Fibroblast of mammary gland (primary cell): Measurements from ENCODE around the gene HRH3.

ENCODE experiments used
- DNase-seq: peaks from one replicate; pipeline ENCODE4 v3.0.0-alpha.2; 2010; ENCODE audit warnings: low read depth
- H3K4me3 ChIP-seq: 2 replicates; pipeline ENCODE4 v1.5.1; 2011; ENCODE audit warnings: low read depth, mild to moderate bottlenecking, low read length, moderate library complexity; ENCODE audit not compliant: control insufficient read depth
- CTCF ChIP-seq: conservative IDR thresholded peaks from 2 replicates; pipeline ENCODE4 v1.5.1; 2011; ENCODE audit warnings: low read depth, low read length, inconsistent platforms; ENCODE audit not compliant: control insufficient read depth, insufficient read depth

The HRH3 gene

DNA sequence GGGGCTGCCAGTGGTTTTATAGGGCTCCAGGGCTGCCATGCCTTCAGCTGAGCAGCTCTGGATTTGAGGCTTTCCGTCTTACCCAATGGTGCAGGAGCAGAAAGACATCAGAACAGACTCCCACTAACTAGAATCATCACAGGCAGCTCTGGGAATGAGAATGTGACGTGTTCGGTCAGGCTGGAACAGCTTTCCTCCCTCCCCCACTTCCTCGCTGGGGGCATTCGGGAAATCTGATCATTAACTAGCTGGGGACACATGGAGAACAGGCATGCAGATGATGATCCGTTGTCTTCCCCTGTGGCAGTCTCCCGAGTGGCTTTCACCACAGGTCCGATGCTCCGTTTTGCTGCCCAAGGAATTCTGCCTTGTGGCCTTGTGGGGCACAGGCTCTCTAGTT, 42.8 kb downstream of the HRH3 start:
- no peak for TF ChIP-seq CTCF
- no peak overlapping the region for H3K4me3 ChIP-seq
- no peak for DNase-seq

DNA sequence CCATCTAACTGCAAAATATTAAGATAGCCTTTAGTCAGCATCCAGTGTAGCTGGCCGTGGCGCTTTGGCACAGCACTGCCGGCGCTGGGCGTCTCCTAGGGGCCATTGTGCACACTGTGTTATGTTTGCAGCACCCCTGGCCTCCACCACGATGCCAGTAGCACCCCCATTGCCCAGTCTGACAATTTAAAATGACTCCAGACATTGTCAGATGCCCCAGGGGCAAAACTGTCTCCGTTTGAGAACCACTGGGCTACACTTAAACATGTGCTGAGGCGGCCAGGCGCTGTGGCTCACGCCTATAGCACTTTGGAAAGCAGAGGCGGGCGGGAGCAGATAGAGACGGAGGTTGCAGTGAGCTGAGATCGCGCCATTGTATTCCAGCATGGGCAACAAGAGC, 43.2 kb downstream of the HRH3 start:
- DNase-seq: no peak
- no peak for TF ChIP-seq CTCF

DNA sequence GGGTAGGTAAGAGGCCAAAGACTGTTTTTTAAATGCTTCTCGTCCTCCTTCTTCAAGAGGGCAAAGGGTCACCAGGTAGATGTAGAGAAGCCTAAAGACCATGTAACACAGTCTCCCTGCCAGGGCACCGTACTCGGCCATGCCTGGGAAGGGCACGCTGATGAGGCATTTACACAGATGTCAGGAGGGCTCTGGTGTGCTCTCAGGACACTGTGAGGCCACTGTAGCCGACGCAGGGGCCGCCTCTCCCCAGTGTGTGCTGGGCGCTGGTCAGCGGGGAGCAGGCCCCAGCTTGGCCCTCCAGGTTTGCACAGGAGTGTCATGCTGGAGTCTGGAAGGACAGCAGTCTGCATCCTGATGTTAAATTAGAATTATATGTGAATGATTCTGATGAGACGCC, 44.4 kb downstream of the HRH3 start:
- no peak for DNase-seq
- no peak overlapping the region for H3K4me3 ChIP-seq
- TF ChIP-seq CTCF: no peak

More for the DNA sequence above, 43.2 kb downstream of the HRH3 start:
- no peak overlapping the region for H3K4me3 ChIP-seq

DNA sequence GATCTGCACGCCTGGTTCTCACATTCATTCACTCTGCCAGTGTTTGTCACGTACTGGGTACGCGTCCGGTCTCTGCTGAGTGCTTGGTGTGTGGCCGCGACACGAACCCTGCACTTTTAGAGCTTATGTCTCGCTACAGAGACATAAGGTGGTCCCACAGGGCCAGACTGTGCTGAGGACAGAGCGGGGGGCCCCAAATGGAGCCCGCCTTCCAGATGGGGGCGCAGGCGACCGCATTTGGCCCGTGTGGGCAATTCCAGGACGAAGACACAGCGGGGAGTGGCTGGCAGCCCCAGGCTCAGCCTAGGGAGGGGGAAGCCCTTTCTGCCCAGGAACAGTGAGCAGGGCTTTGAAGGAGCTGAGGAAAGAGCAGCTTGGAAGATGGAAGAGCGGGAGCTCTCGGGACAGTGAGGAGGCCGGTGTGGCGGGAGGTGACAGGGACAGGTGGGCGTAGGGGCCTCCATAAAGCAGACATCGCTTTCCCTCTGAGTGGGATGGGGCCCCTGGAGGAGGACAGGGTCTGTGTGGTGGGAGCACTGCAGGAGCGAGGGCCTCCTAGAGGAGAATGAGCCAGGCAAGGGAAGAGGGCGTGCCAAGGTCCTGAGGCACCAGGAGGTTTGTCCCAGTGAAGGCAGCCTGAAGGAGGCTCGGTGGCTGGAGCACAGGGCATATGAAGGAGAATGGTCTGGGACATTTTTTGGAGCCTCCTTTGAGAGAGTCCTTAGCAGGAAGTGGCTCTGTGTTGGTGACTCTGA, 45.0 kb downstream of the HRH3 start:
- H3K4me3 ChIP-seq: no peak overlapping the region
- TF ChIP-seq CTCF: no peak
- DNase-seq: no peak

DNA sequence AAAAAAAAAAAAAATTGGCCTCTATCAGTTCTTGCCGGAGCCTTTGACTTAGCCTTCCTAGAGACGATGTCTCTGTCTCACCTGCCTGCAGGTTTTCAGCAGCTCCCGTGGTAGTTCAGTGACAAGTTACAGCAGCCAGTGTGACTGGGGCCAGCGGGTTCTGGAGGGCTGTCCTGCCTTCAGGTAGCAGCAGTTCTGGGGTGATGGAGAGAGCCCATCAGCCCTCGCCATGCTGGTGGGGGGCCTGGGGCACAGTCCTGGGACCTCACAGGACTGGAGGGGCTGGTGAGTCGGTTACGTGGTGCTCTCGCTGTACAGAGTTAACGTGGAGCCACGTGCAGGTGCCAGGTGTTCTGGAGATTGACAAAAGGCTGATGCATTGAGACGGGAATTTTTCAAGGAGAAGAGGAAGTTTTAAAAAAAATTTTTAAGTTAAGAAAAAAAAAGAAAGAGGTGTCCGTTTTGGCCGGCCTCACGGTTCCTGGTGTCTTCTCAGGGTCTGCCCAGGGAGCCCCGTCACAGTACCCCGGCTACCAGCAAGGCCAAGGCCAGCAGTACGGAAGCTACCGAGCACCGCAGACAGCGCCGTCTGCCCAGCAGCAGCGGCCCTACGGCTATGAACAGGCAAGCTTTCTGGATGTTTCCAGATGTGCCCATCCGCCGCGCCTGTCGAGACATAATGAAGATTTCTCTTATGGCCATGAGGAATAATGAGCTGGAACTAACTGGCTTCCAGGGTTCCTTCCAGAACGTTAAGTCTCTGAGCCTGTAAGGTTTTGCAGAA, 45.9 kb downstream of the HRH3 start:
- no peak for DNase-seq
- no peak for TF ChIP-seq CTCF
- no peak overlapping the region for H3K4me3 ChIP-seq

GRCh38 chr20:62172666-62173065, 47.4 kb downstream of the HRH3 start:
- no peak for TF ChIP-seq CTCF
- DNase-seq: no peak
- no peak overlapping the region for H3K4me3 ChIP-seq
